MV-4-11 (cell line): ENCODE results near the gene RAD9A.
A peak's percentile ranks its signal among the peaks of the same experiment; 100 is the strongest.

Source experiments
- DNase-seq: peaks from one replicate; lab custom pipeline; 2025; lab: John Stamatoyannopoulos, UW

Gene RAD9A

DNA sequence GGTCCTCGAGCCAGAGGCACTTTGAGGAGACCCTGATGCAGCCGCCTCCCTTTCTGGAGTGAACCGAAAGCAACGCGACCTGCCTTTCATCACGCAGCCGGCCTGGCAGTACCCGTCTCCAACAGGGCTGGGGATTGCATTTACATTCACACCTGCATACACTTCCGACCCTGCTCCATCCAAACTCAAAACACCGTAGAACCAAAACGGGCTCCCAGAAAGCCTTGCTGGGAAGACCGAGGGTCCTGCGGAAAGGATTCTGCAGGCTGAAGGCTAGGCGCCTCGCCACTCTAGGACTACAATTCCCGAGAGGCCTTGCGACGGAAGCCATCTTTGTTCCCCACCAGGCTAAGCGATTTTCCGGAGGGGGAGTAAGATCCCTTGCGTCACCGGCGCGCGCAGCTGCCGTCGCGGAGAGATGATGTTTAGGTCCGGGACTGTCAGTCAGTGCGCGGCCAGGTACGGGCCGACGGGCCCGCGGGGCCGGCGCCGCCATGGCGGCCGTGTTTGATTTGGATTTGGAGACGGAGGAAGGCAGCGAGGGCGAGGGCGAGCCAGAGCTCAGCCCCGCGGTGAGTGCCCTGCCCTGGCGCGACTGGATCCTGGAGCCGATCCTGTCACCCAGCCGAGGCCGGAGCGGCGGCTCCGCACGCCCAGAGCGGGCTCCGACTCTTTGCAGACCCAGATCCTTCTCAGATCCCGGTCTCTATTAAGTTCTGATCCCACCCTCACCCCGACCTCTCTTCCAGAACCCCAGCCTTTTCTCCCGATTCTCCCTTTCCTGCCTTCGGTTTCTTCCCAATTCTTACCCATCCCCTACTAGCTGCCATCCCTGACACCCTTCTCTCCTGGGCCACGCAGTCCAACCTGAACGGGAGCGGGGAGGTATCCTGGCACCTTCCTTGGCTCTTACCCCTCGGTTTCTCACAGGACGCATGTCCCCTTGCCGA is 36.5 kb downstream of the RAD9A start, which contains the start of gene RPS6KB2:
Gene RPS6KB2 (plus strand): TSS at position 443 of the 950 bp plus-strand sequence. CDS start 52 bp downstream, at position 495.
- peak; percentile 95 for DNase-seq

- DNase-seq = no peak
Measured at GRCh38 chr11:67429038-67429668, 37.4 kb downstream of the RAD9A start.

- no peak for DNase-seq
Measured at GRCh38 chr11:67429722-67430121, 37.9 kb downstream of the RAD9A start.

GRCh38 chr11:67431346-67432249 is 39.8 kb downstream of the RAD9A start:
- no peak for DNase-seq

DNA sequence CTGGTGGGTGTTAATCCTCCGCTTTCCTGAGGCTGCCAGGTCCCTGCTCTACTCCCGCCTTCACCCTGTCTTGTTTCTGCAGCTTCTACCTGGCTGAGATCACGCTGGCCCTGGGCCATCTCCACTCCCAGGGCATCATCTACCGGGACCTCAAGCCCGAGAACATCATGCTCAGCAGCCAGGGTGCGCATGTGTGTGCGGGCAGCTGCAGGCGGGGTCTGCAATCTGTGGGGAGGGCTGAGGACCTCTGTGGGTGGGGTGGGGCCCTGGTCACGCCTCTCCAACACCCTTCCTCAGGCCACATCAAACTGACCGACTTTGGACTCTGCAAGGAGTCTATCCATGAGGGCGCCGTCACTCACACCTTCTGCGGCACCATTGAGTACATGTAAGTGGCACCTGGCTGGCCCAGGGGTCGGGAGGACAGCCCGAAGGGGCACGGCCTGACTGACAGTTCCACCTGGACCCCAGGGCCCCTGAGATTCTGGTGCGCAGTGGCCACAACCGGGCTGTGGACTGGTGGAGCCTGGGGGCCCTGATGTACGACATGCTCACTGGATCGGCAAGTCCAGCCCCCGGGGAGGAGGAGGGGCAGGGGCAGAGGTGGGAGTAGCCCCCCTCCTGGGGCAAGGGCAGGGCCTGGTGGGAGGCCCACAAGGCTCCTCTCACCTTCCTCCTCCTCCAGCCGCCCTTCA is 41.0 kb downstream of the RAD9A start:
- DNase-seq = no peak

- DNase-seq = no peak
Measured at GRCh38 chr11:67433536-67434394, 42.0 kb downstream of the RAD9A start.

GRCh38 chr11:67434395-67434881 is 42.7 kb downstream of the RAD9A start:
- no peak for DNase-seq

DNA sequence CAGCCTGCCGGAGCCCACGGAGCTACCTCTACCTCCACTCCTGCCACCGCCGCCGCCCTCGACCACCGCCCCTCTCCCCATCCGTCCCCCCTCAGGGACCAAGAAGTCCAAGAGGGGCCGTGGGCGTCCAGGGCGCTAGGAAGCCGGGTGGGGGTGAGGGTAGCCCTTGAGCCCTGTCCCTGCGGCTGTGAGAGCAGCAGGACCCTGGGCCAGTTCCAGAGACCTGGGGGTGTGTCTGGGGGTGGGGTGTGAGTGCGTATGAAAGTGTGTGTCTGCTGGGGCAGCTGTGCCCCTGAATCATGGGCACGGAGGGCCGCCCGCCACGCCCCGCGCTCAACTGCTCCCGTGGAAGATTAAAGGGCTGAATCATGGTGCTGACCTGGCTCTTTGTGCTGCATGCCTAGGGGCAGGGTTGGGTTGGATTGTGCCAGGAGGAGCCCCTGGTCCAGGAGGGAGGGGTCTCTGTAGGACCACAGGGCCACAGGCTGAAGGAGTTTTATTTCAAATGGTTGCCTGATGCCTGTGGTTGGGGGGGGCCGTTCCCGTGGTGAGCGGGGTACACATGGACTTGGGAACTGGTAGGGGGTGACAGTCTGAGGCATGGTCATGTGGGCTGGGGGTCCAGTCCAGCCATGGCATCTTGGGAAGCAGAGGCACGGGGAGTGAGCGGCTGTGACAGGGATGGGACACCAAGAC is 43.4 kb downstream of the RAD9A start:
- DNase-seq = no peak

DNA sequence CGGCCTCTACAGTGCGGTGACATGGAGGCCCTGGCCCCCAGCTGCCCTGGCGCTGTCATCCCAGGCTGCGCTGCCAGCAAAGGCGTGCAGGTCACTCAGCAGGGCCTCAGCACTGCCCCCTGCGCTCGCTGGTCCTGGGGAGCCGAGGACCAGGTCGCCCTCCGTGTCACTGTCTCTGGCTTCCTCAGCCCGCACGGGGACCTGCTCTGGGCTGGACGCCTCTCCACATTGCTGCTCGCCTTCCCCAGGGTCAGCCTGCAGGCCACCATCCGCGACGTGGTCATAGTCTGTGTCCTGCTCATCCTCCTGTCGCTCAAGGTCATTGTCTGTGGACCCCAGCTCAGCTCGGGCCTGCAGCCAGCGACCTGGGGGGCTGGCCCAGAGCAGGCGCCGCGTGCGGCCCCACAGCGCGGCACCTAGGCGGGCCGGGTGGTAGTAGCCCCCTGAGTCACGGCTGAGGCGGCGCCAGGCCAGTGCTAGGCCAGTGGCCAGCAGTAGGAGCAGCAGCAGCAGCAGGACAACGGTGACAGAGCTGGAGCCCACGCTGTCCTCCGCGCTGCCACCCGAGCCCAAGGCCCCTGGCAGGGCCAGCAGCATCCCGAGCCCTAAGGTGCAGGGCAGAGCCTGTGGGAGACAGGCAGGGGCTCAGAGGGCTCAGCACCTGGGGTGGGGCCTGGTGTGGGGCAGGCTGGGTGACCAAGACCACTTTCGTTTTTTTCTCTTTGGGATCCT is 44.1 kb downstream of the RAD9A start:
- DNase-seq = no peak

DNA sequence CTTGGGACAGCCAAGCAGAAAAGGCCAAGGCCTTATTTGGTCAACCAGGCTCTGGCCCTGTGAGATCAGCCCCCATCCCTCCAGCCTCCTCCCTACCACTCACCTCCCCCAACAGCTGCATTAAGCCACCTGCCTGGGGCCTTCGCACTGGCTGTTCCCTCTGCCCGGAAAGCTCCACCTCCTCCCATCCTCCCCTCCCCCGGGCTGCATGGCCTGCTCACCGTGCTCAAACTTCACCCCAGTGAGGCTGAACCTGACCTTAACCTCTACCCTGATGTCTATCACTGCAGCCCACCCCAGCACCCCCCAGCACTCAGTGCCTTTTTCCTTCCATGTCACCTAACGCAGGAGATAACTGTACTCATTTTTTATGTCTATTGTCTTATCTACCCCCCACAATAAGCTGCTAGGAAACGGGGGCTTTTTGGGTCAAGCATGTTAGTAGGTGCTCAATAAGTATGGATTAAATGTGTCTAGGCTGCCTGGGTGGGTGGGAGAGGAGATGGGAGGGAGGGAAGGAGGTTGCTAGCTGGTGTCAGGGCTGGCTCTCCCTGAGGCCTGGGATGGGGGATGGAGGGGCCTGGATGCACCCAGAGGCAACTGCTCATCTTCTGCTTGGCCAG is 44.8 kb downstream of the RAD9A start:
- DNase-seq = no peak

- DNase-seq = no peak
Measured at GRCh38 chr11:67437082-67437808, 45.5 kb downstream of the RAD9A start, which contains the start of gene PTPRCAP. PTPRCAP (minus strand) TSS chr11:67437682; CDS start chr11:67437619, 63 bp downstream.

- no peak for DNase-seq
Measured at GRCh38 chr11:67437809-67438157, 46.0 kb downstream of the RAD9A start.

- DNase-seq = no peak
Measured at GRCh38 chr11:67438158-67438902, 46.5 kb downstream of the RAD9A start.

- peak; percentile 19 for DNase-seq
Measured at GRCh38 chr11:67439321-67440228, 47.8 kb downstream of the RAD9A start.

GRCh38 chr11:67440229-67441097 is 48.7 kb downstream of the RAD9A start:
- no peak for DNase-seq
